Measurements from ENCODE around the gene CNNM1. TPM values are rescaled to one million over a fixed set of nuclear protein-coding genes. Genes with fewer than 3 reads are reported as not detected.

Gene CNNM1
- total RNA-seq, 4 donors from 2014 or later = 0.16 to 0.68 (median 0.20) TPM

- TF ChIP-seq, protein P1, sequence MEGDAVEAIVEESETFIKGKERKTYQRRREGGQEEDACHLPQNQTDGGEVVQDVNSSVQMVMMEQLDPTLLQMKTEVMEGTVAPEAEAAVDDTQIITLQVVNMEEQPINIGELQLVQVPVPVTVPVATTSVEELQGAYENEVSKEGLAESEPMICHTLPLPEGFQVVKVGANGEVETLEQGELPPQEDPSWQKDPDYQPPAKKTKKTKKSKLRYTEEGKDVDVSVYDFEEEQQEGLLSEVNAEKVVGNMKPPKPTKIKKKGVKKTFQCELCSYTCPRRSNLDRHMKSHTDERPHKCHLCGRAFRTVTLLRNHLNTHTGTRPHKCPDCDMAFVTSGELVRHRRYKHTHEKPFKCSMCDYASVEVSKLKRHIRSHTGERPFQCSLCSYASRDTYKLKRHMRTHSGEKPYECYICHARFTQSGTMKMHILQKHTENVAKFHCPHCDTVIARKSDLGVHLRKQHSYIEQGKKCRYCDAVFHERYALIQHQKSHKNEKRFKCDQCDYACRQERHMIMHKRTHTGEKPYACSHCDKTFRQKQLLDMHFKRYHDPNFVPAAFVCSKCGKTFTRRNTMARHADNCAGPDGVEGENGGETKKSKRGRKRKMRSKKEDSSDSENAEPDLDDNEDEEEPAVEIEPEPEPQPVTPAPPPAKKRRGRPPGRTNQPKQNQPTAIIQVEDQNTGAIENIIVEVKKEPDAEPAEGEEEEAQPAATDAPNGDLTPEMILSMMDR (IDR thresholded peaks at IDR 0.05; ENCODE audit: low read depth) = no peak
Observed at GRCh38 chr10:99358101-99358500, 28.9 kb downstream of the CNNM1 start.

DNA sequence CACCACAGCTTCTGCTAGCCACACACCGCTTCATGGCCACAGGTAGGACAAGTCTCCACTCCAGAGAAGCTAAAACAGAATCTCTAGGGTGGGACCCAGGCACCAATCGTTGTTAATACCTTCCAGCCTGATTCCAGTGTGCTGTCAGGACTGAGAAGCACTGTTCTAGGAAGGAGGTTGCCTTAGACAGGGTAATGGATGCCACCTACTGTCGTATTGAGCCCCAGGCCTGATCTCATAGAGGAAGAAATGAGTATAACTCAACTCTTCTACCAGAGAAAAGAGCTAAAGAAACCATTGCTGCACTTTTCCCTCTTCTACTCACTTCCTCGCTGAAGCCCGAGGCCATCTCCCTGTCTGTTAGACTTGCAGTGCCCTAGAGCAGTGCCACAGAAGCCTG, 31.8 kb downstream of the CNNM1 start:
- TF ChIP-seq, protein P1 (IDR thresholded peaks at IDR 0.05; ENCODE audit: low read depth) = no peak

DNA sequence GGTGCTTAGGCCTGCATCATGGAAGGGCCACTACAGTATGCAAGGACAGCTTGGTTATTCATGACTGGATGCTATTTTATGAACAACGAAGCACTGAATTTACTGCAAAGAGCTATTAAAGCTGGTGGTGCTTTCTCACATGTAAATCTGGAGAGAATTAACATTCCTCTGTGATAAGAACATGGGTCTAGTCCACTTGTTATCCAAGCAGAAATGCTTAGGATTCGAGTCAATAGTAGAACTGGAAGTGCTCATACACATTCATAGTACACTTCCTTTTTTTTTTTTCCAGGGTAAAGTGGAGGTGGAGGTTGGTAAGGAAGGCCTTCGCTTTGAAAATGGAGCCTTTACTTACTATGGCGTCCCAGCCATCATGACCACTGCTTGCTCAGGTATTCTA, 35.0 kb downstream of the CNNM1 start:
- TF ChIP-seq, protein P1 (IDR thresholded peaks at IDR 0.05; ENCODE audit: low read depth) = no peak

DNA sequence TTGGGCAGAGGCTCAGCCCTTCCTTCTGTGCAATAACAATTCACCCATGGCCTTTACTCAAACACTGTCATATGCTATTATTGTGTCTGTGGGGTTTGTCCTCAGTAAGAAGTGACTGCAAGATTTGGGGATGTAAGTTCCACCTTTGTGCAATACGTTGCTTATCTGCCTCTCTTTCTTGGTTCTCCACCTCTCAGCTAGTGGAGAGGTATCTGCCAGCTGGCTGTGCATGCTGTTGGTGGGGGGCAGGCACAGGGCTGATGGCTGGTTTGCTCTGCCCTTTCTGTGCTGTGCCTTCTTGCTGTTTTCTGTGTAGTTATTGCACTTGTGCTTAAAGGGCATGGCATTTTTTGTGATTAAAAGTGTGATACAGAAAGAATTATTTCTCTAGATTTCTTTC, 36.2 kb downstream of the CNNM1 start:
- TF ChIP-seq, protein P1 (IDR thresholded peaks at IDR 0.05; ENCODE audit: low read depth) = no peak

GRCh38 chr10:99365736-99366135, 36.6 kb downstream of the CNNM1 start:
- TF ChIP-seq, protein P1 (IDR thresholded peaks at IDR 0.05; ENCODE audit: low read depth) = no peak

GRCh38 chr10:99366666-99367065, 37.5 kb downstream of the CNNM1 start:
- TF ChIP-seq, protein P1 (IDR thresholded peaks at IDR 0.05; ENCODE audit: low read depth) = no peak

GRCh38 chr10:99368646-99369045, 39.5 kb downstream of the CNNM1 start:
- TF ChIP-seq, protein P1 (IDR thresholded peaks at IDR 0.05; ENCODE audit: low read depth) = no peak
